Activated naive CD4-positive, alpha-beta T cell treated with anti-CD3 and anti-CD28 coated beads, Interleukin-2, amount 10 ng/mL, durations not matched to agents 7 days and 5 days (primary cell): ENCODE data around the gene DNER.
"Not testable (repeated sequence)": the region's sequence is repeated elsewhere in the genome, so short reads cannot be mapped to it uniquely, and the experiment has no call there.

ENCODE experiments used
- CTCF ChIA-PET: fragments of 350-600 bp; sonication (Branson Sonifier 250); formaldehyde crosslinking; loops from one replicate; lab custom pipeline; 2021; ENCODE audit warnings: antibody characterized with exemption; lab: Charles Lee
- DNase-seq: peaks from one replicate; pipeline ENCODE4 v3.0.0-alpha.2; 2020
- H3K27ac Mint-ChIP-seq: one replicate; pipeline ENCODE4 v1.8.0; 2021; ENCODE audit warnings: mild to moderate bottlenecking, moderate library complexity, mixed read lengths
- H3K27me3 Mint-ChIP-seq: one replicate; pipeline ENCODE4 v1.8.0; 2021; ENCODE audit warnings: mild to moderate bottlenecking, mixed read lengths
- H3K36me3 Mint-ChIP-seq: one replicate; pipeline ENCODE4 v1.8.0; 2021; ENCODE audit warnings: mixed read lengths
- H3K4me1 Mint-ChIP-seq: one replicate; pipeline ENCODE4 v1.8.0; 2021; ENCODE audit warnings: mixed read lengths
- H3K4me3 Mint-ChIP-seq: one replicate; pipeline ENCODE4 v1.8.0; 2021; ENCODE audit warnings: mild to moderate bottlenecking, moderate library complexity, mixed read lengths
- H3K9me3 Mint-ChIP-seq: one replicate; pipeline ENCODE4 v1.8.0; 2021; ENCODE audit warnings: mixed read lengths

DNER gene

DNA sequence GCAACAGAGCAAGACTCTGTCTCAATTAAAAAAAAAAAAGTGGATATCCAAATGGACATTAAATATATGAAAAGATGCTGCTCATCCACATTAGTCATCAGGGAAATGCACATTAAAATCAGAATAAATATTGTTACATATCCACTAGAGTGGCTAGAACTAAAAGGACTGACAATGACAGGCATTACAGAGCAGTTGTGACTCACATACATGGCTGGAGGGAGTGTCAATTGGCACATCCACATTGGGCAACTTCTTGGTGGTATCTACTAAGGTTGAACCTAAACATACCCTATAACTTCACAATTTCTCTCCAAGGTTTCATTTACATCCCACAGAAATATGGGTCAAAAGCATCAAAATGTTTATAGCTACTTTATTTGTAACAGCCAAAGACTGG is 14.0 kb upstream of the DNER start:
- Mint-ChIP-seq H3K9me3 (no peaks in the 10 kb centered on the region), H3K4me3 (no peak overlapping the region), H3K27ac (no peak overlapping the region), H3K4me1 (peaks cover 5% of the 10 kb centered on the region), H3K27me3 (peaks cover 6% of the 10 kb centered on the region), H3K36me3 (no peaks in the 10 kb centered on the region)
- CTCF ChIA-PET = no interaction called here
- DNase-seq = no peak

DNA sequence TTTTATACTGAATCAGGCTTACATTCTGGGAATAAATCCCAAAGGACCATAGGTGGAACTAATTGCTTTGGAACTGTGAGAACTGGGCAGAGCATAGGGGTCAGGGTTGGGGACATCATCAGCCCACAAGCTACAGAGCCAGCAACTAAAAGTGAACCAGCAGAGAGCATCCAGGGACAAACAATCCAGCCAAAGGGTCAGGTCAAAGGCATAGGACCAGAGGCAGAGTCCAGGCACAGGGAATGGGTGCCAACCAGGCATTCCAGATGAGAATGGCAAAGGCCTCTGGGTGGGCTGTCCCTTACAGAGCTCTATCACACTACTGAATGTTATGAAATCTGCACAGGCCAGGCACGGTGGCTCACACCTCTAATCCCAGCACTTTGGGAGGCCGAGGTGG is 12.3 kb upstream of the DNER start:
- no peak for DNase-seq
- Mint-ChIP-seq H3K9me3 (no peaks in the 10 kb centered on the region), H3K27ac (no peak overlapping the region), H3K36me3 (no peaks in the 10 kb centered on the region), H3K27me3 (peaks cover 6% of the 10 kb centered on the region), H3K4me3 (no peak overlapping the region), H3K4me1 (peaks cover 4% of the 10 kb centered on the region)
- CTCF ChIA-PET = interaction anchor here (0.8 kb wide), 1 partner anchor 15 kb away, joined by 3 read pairs; no protein-coding TSS in a partner anchor

DNA sequence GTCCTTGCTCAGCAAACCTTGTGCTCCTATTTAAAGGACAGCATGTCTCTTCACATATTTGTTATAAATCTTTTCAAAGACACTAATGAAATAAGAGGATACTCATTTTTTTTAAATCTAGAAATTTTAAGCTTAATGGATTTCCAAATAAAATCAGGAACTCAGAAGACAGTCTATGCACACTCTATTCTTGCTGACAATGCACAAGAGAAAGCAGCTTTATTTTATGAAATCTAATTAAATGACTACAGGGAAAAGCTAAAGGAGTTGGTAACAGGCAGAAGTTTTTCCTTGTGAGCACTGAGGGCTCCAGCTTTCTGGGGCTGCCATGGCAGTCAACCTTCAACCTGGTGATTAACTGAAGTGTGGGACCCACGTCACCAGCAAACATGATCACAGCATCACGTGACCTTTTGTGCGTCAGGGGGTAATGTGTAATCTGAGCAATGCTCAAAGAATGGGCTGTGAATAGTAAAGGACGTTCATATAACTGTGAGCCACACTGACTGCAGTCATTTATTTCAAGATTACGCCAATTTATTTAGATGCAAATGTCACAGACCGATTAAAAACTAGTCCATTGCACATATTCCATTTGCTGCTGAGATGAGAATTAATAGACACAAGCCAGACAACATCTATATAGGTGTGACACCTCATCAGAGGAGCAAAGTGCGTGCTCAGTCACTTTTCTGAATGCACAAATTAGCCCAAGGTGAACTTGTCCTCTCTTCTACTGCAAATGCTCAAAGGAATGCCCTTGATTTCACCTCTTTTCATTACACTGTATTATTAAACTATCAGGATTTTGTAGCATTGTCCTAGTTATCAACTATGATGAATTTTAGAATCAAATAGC is 11.6 kb upstream of the DNER start:
- H3K36me3 Mint-ChIP-seq = no peaks in the 10 kb centered on the region
- no peak overlapping the region for H3K27ac Mint-ChIP-seq
- H3K4me3 Mint-ChIP-seq = no peak overlapping the region
- peaks cover 4% of the 10 kb centered on the region for H3K4me1 Mint-ChIP-seq
- DNase-seq = no peak
- H3K9me3 Mint-ChIP-seq = no peaks in the 10 kb centered on the region
- CTCF ChIA-PET = interaction anchor here (0.8 to 1.0 kb wide), 2 partner anchors 14 to 56 kb away, joined by 3 read pairs; no protein-coding TSS in a partner anchor
- peaks cover 7% of the 10 kb centered on the region for H3K27me3 Mint-ChIP-seq

DNA sequence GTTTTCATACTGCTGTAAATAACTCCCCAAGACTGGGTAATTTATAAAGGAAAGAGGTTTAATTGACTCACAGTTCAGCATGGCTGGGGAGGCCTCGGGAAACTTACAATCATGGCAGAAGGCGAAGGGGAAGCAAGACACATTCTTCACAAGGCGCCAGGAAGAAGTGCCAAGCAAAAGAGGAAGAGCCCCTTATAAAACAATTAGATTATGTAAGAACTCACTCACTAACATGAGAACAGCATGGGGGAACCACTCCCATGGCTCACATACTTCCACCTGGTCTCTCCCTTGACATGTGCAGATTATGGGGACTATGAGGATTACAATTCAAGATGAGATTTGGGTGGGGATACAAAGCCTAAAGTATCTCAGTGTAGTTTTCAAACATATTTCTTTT is 8.8 kb upstream of the DNER start:
- CTCF ChIA-PET, H3K9me3 Mint-ChIP-seq, H3K4me3 Mint-ChIP-seq, H3K27ac Mint-ChIP-seq, H3K4me1 Mint-ChIP-seq, DNase-seq, H3K36me3 Mint-ChIP-seq: not testable (repeated sequence)
- H3K27me3 Mint-ChIP-seq = peaks cover 19% of the 10 kb centered on the region

DNA sequence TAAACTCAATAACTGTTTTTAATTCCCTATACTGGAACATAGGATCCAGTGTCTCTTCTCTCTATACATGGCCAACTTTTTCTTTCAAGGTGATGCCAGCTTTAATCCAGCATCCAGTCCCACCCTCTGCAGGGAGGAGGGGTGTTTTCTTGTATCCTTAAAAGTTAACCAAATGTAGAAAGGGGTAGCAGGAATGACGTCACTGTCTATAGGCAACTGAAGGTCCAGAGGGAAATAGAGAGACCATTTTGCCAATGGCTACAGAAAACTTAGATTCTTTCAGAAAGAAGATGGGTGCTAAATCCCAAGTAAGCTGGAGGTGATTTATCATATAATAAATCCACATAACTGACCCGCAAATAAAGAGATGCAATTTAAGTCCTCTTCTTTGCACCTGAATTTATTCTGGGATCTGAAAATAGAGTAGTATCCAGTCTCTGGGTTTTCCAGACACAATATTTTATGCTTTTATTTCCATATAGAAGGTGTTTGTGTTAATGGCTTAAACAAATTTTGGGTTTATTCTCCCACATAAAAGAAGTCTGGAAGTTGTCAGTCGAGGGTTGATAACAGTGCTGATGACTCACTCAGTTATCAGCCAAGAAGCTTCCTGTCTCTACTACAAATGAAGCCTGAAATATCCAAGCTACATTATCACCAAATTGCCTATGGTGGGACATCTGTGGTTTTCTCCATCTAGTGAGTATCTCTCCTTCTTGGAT is 5.7 kb upstream of the DNER start:
- peaks cover 44% of the 10 kb centered on the region for H3K27me3 Mint-ChIP-seq

DNA sequence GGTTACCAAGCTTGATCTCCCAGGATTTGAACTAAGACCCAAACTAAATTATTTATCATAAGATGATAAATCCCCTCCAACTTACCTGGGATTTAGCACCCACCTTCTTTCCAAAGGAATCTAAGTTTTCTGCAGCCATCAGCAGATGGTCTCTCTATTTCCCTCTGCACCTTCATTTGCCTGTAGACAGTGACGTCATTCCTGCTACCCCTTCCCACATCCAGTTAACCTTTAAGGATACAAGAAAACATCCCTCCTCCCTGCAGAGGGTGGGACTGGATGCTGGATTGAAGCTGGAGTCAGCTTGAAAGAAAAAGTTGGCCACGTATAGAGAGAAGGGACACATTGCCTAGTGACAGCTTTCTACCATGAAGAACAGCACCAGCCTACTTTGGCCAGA is 3.7 kb upstream of the DNER start:
- CTCF ChIA-PET = no interaction called here
- no peak overlapping the region for H3K27ac Mint-ChIP-seq
- H3K4me1 Mint-ChIP-seq = peaks cover 5% of the 10 kb centered on the region
- DNase-seq = no peak
- H3K36me3 Mint-ChIP-seq = no peaks in the 10 kb centered on the region
- H3K27me3 Mint-ChIP-seq = peaks cover 55% of the 10 kb centered on the region
- H3K4me3 Mint-ChIP-seq = no peak overlapping the region
- no peaks in the 10 kb centered on the region for H3K9me3 Mint-ChIP-seq

More for the DNA sequence above, 5.7 kb upstream of the DNER start:
- Mint-ChIP-seq H3K4me3 (no peak overlapping the region), H3K4me1 (peaks cover 9% of the 10 kb centered on the region), H3K27ac (no peak overlapping the region), H3K9me3 (no peaks in the 10 kb centered on the region), H3K36me3 (no peaks in the 10 kb centered on the region)
- DNase-seq = no peak
- CTCF ChIA-PET = interaction anchor here (1.2 kb wide), 1 partner anchor 10 kb away, joined by 3 read pairs; no protein-coding TSS in a partner anchor

DNA sequence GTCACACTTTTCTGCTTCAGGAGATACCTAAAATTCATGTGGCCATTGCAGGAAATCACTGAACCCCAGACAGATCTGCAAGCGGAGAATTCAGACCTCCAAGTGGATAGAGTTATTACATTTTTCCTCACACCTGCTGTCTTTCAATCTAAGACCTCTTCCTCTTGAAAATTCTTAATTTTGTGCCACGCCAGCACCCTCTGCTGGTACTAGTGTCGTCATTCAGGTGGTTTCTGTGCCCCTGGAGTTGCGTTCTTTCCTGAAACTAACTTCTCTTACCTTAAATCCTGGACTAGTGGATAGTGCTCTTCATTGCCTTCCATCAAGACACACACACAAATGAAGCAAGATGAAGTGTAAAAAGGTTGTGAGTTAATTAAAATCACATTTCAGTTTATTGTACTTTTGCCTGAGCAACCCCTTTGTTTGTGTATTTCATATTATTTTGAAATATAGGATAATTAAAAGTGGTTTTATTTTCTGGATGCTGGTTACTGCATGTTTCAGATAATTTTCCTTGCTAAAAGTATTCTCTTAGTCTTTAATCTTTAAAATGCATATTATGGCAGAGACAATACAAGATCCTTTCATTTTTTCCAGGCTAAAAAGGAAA is 1.6 kb upstream of the DNER start:
- H3K4me1 Mint-ChIP-seq = peaks cover 5% of the 10 kb centered on the region
- CTCF ChIA-PET = interaction anchor here (1.2 kb wide), 1 partner anchor 1825 kb away, joined by 4 read pairs; no protein-coding TSS in a partner anchor
- peak; percentile 54 for DNase-seq
- peaks cover 74% of the 10 kb centered on the region for H3K27me3 Mint-ChIP-seq
- no peaks in the 10 kb centered on the region for H3K9me3 Mint-ChIP-seq
- H3K27ac Mint-ChIP-seq = no peak overlapping the region
- peak overlapping the region; percentile 16 for H3K4me3 Mint-ChIP-seq
- no peaks in the 10 kb centered on the region for H3K36me3 Mint-ChIP-seq

DNA sequence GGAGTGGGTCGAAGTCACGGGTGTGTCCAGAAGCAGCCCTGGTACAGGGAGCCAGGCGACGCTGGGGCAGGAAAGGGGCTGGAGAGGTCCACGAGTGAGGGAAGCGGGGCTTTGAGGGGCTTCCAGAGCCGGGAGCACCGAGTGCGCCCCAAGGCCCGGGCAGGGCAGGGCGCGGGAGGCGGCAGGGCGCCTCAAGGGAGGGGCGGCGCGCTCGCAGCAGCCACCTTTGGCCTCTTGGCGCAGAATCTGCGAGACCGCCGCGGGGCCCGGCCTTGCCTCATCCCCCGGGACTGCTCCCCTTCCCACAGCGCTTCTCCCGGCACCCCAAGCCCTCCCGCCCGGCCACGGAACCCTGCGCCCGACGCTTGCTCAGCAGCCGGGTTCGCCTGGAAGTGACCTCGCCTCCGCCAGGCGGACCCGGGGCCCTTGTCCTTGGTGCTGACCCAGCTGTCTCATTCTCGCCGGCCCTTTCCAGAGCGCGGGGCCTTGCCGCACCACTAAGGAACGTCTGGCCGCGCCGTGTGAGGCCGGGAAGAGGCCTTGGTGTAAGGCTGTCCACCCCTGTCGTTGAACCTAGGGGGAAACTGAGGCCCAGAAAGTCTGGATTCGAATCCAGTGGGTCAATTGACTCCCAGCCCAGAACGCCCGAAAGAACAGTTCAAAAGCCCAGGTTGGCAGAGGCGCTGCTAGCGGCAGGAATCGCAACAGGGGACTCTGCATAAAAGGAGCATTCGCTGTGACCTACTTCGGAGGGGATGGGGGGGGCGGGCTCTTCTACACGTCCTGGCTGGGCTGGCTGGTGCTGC is 584 bp upstream of the DNER start:
- Mint-ChIP-seq H3K4me3 (peak overlapping the region; percentile 25), H3K9me3 (no peaks in the 10 kb centered on the region), H3K27me3 (peaks cover 77% of the 10 kb centered on the region), H3K4me1 (peaks cover 5% of the 10 kb centered on the region), H3K36me3 (no peaks in the 10 kb centered on the region), H3K27ac (no peak overlapping the region)
- CTCF ChIA-PET = no interaction called here
- peak; percentile 59 for DNase-seq

DNA sequence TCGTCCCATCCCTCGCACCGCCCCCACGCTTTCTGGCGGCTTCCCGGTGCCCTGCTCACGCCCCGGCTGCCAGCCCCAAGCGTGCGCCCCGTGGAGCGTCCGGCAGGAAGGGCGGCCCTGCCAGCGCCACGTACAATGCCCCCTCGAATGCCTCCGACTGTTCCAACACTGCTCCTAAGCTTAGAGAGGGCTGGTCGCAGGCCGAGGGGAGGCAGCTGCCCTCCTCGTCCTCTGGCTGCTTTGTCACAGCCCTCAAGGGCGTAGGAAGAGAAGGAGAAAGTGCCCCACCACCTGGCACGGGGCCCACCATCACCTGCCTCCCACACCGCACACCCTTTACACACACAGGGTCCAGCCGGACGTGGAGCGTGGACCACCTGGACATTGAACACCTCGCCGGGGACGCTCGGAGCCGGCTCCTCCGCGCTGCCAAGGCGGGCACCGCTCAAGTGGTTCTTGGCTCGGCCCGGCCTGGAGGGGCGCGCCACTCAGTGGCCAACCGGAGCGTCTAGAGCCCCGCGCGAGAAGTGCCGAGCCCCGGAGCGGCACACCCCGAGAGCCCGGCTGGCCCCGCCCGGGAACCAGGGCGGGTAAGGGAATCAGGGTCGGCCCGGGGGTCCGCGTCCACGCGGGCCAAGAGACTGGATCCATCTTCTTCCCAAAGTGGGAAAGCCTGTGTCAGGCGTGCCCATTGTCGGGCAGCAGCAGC is 830 bp downstream of the DNER start:
- H3K4me1 Mint-ChIP-seq = peaks cover 5% of the 10 kb centered on the region
- no peaks in the 10 kb centered on the region for H3K36me3 Mint-ChIP-seq
- DNase-seq = peak; percentile 30
- peaks cover 77% of the 10 kb centered on the region for H3K27me3 Mint-ChIP-seq
- no peaks in the 10 kb centered on the region for H3K9me3 Mint-ChIP-seq
- H3K4me3 Mint-ChIP-seq = no peak overlapping the region
- CTCF ChIA-PET = no interaction called here
- H3K27ac Mint-ChIP-seq = no peak overlapping the region

DNA sequence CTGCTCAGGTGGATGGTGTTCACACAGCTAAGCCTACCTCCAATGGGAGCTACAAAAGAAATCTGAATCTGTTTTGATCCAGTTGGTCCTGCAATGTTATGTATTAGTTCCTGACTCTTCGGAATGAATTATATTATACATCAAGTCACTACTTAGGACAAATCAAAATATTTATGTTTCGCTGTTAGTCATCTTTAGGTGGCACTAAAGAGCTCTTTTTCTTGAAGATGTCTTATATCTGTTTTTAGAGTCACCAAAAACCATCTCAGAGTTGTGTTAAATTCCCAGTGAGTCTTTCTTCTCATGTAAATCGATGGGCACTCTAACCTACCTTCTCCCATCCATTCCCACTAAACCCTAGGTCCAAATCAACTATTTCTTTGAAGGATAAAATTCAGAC is 2.2 kb downstream of the DNER start:
- no peak for DNase-seq
- Mint-ChIP-seq H3K9me3 (no peaks in the 10 kb centered on the region), H3K27ac (no peak overlapping the region), H3K36me3 (no peaks in the 10 kb centered on the region), H3K4me1 (peaks cover 5% of the 10 kb centered on the region), H3K4me3 (no peak overlapping the region), H3K27me3 (peaks cover 80% of the 10 kb centered on the region)
- CTCF ChIA-PET = interaction anchor here (1.3 to 1.5 kb wide), 2 partner anchors 15 to 49 kb away, joined by 3 read pairs; no protein-coding TSS in a partner anchor

DNA sequence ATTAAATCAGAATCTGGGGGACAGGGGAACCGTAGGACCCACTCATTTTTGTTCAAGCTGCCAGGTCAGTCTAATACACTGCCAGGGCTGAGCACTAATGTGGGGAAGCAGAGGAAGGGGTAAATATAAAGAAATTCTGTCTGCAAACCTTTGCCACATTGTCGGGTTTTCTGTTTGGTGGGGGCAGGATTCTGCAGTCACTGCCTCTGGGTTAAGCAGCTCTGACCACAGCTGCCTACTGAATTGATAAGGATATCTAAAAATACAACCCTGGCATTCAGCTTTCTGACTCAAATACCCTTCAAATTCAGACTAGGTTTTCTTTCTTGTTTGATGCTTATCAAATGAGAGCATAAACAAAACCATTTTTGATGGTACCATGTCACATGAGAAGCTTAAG is 6.0 kb downstream of the DNER start:
- peaks cover 54% of the 10 kb centered on the region for H3K27me3 Mint-ChIP-seq
- CTCF ChIA-PET = no interaction called here
- H3K9me3 Mint-ChIP-seq = no peaks in the 10 kb centered on the region

DNA sequence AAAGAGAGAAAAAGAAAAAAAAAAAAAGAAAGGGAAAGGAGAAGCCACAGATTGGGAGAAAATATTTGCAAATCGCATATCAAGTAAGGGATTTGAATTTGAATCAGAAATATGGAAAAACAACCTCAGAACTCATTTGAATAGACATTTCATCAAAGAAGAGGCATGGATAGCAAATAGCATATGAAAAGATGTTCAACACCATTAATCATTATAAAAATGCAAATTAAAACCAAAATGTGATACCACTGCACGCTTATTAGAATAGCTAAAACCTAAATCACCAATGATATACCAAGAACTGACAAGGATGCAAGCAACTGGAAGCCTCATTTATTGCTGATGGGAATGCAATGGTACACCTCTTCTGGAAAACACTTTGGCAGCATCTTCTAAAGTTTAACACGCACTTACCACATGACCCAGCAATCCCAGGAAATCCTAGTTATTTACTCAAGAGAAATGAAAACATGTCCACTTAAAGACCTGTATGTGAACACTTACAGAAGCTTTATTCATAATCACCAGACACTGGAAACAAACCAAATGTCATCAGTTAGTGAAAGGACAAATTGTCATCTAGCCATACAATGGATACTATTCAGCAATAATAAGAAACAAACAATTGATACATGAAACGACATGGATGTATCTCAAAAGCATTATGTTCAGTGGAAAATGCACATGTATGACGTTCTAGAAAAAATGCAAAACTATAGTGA is 10.3 kb downstream of the DNER start:
- H3K4me3 Mint-ChIP-seq = no peak overlapping the region
- no peaks in the 10 kb centered on the region for H3K9me3 Mint-ChIP-seq
- H3K27me3 Mint-ChIP-seq = peaks cover 18% of the 10 kb centered on the region
- H3K36me3 Mint-ChIP-seq = no peaks in the 10 kb centered on the region
- no peak overlapping the region for H3K27ac Mint-ChIP-seq
- no peak for DNase-seq
- CTCF ChIA-PET = no interaction called here
- no peaks in the 10 kb centered on the region for H3K4me1 Mint-ChIP-seq

More for the DNA sequence above, 6.0 kb downstream of the DNER start:
- DNase-seq = no peak
- H3K4me1 Mint-ChIP-seq = no peaks in the 10 kb centered on the region
- H3K4me3 Mint-ChIP-seq = no peak overlapping the region
- no peak overlapping the region for H3K27ac Mint-ChIP-seq
- no peaks in the 10 kb centered on the region for H3K36me3 Mint-ChIP-seq

DNA sequence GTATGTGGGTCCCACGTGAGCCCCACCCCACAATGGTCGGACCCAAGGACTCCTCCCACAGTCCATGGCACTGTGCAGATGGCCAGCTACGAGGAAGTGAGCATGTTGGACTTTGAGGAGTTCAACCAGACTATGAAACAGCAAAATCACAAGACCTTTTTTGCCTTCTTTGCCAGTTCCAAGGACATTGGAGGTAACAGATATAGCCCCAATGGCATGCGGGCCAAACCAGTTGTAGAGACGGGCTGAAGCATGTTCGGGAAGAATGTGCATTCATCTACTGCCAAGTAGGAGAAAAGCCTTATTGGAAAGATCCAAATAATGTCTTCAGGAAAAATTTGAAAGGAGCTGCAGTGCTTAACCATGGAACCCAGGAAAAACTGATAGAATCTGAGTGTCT is 12.6 kb downstream of the DNER start:
- H3K27me3 Mint-ChIP-seq = peaks cover 3% of the 10 kb centered on the region
- CTCF ChIA-PET = no interaction called here
- no peaks in the 10 kb centered on the region for H3K4me1 Mint-ChIP-seq
- H3K9me3 Mint-ChIP-seq = no peaks in the 10 kb centered on the region
- H3K4me3 Mint-ChIP-seq = no peak overlapping the region
- no peak overlapping the region for H3K27ac Mint-ChIP-seq
- no peak for DNase-seq
- no peaks in the 10 kb centered on the region for H3K36me3 Mint-ChIP-seq
